Measurements from ENCODE around the gene NIM1K. TPM values are rescaled to one million over a fixed set of nuclear protein-coding genes. Genes with fewer than 3 reads are reported as not detected.

NIM1K gene
- total RNA-seq, 2 donors from 2014 or later, result 0.85 TPM; not detected in 1

GRCh38 chr5:43296835-43297234 is 104.8 kb downstream of the NIM1K start:
- DNase-seq (ENCODE audit: low spot score), result no peak
- TF ChIP-seq CTCF (IDR thresholded peaks at IDR 0.05), result no peak
- Histone ChIP-seq H3K4me1 (ENCODE audit: control insufficient read depth in 1 of 2, low read depth in 2 of 2) (no peaks in the 10 kb centered on the region), H3K36me3 (peaks cover 21% of the 10 kb centered on the region), H3K27ac (no peak overlapping the region), H3K27me3 (replicated peaks; ENCODE audit: insufficient read depth) (no peaks in the 10 kb centered on the region), H3K4me3 (no peak overlapping the region), H3K9me3 (no peaks in the 10 kb centered on the region)
- no peak for ATAC-seq (ENCODE audit: insufficient number of reproducible peaks, low FRiP score, low read depth)

GRCh38 chr5:43298443-43298842 is 106.4 kb downstream of the NIM1K start:
- H3K36me3 ChIP-seq, result peaks cover 14% of the 10 kb centered on the region
- DNase-seq (ENCODE audit: low spot score) (no peak), ATAC-seq (ENCODE audit: insufficient number of reproducible peaks, low FRiP score, low read depth) (no peak)
- no peak overlapping the region for H3K4me3 ChIP-seq
- TF ChIP-seq CTCF (IDR thresholded peaks at IDR 0.05), result no peak
- H3K27ac ChIP-seq, result no peak overlapping the region
- H3K27me3 ChIP-seq (replicated peaks; ENCODE audit: insufficient read depth), result no peaks in the 10 kb centered on the region
- no peaks in the 10 kb centered on the region for H3K4me1 ChIP-seq (ENCODE audit: control insufficient read depth in 1 of 2, low read depth in 2 of 2)
- no peaks in the 10 kb centered on the region for H3K9me3 ChIP-seq

GRCh38 chr5:43300112-43300511 is 108.1 kb downstream of the NIM1K start:
- no peak for TF ChIP-seq CTCF (IDR thresholded peaks at IDR 0.05)
- Histone ChIP-seq H3K9me3 (no peaks in the 10 kb centered on the region), H3K36me3 (peaks cover 14% of the 10 kb centered on the region), H3K27ac (no peak overlapping the region), H3K4me1 (ENCODE audit: control insufficient read depth in 1 of 2, low read depth in 2 of 2) (peaks cover 0 to 8% of the 10 kb centered on the region in 2 donors), H3K4me3 (no peak overlapping the region), H3K27me3 (replicated peaks; ENCODE audit: insufficient read depth) (no peaks in the 10 kb centered on the region)
- DNase-seq (ENCODE audit: low spot score) (no peak), ATAC-seq (ENCODE audit: insufficient number of reproducible peaks, low FRiP score, low read depth) (no peak)

- Histone ChIP-seq H3K27me3 (replicated peaks; ENCODE audit: insufficient read depth) (no peaks in the 10 kb centered on the region), H3K9me3 (no peaks in the 10 kb centered on the region)
- no peak for TF ChIP-seq CTCF (IDR thresholded peaks at IDR 0.05)
Observed at GRCh38 chr5:43301653-43302091, 109.6 kb downstream of the NIM1K start.

GRCh38 chr5:43302481-43302880 is 110.5 kb downstream of the NIM1K start:
- Histone ChIP-seq H3K27ac (no peak overlapping the region), H3K27me3 (replicated peaks; ENCODE audit: insufficient read depth) (no peaks in the 10 kb centered on the region), H3K9me3 (no peaks in the 10 kb centered on the region), H3K36me3 (peaks cover 7% of the 10 kb centered on the region), H3K4me1 (ENCODE audit: control insufficient read depth in 1 of 2, low read depth in 2 of 2) (peaks cover 0 to 13% of the 10 kb centered on the region in 2 donors), H3K4me3 (no peak overlapping the region)
- ATAC-seq (ENCODE audit: insufficient number of reproducible peaks, low FRiP score, low read depth) (no peak), DNase-seq (ENCODE audit: low spot score) (no peak)
- TF ChIP-seq CTCF (IDR thresholded peaks at IDR 0.05), result no peak

More at GRCh38 chr5:43301653-43302091, 109.6 kb downstream of the NIM1K start:
- peaks cover 11% of the 10 kb centered on the region for H3K36me3 ChIP-seq
- H3K4me1 ChIP-seq (ENCODE audit: control insufficient read depth in 1 of 2, low read depth in 2 of 2), result peaks cover 0 to 13% of the 10 kb centered on the region in 2 donors
- DNase-seq (ENCODE audit: low spot score) (no peak), ATAC-seq (ENCODE audit: insufficient number of reproducible peaks, low FRiP score, low read depth) (no peak)
- no peak overlapping the region for H3K4me3 ChIP-seq
- H3K27ac ChIP-seq, result no peak overlapping the region

All from thoracic aorta (tissue), 2 donors.